Astrocyte (in vitro differentiated cells and primary cell): ENCODE measurements around the gene IGFALS.
"Not testable (repeated sequence)": the region's sequence is repeated elsewhere in the genome, so short reads cannot be mapped to it uniquely, and the experiment has no call there.

Experiments used
- EZH2 ChIP-seq: IDR thresholded peaks from 2 replicates; pipeline ENCODE4 v1.6.1; 2012; ENCODE audit warnings: mild to moderate bottlenecking, low read length, inconsistent platforms; ENCODE audit not compliant: insufficient read depth
- TF ChIP-seq, protein P1 (sequence below): IDR thresholded peaks from 2 replicates; pipeline ENCODE4 v1.5.1; 2011; ENCODE audit warnings: low read depth, mild to moderate bottlenecking, inconsistent platforms, low read length, moderate library complexity; ENCODE audit not compliant: insufficient read depth

- TF ChIP-seq, protein P1, sequence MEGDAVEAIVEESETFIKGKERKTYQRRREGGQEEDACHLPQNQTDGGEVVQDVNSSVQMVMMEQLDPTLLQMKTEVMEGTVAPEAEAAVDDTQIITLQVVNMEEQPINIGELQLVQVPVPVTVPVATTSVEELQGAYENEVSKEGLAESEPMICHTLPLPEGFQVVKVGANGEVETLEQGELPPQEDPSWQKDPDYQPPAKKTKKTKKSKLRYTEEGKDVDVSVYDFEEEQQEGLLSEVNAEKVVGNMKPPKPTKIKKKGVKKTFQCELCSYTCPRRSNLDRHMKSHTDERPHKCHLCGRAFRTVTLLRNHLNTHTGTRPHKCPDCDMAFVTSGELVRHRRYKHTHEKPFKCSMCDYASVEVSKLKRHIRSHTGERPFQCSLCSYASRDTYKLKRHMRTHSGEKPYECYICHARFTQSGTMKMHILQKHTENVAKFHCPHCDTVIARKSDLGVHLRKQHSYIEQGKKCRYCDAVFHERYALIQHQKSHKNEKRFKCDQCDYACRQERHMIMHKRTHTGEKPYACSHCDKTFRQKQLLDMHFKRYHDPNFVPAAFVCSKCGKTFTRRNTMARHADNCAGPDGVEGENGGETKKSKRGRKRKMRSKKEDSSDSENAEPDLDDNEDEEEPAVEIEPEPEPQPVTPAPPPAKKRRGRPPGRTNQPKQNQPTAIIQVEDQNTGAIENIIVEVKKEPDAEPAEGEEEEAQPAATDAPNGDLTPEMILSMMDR: not testable (repeated sequence)
- TF ChIP-seq EZH2: not testable (repeated sequence)
Observed at GRCh38 chr16:1799263-1799662, 5.8 kb upstream of the IGFALS start.
